Embryonic facial prominence (tissue), 1 donor: ENCODE results near the gene RFX8.
"Not testable (repeated sequence)": the region's sequence is repeated elsewhere in the genome, so short reads cannot be mapped to it uniquely, and the experiment has no call there.

Experiments used
- DNase-seq: peaks from one replicate; pipeline ENCODE4 v3.0.0-alpha.2; 2016; ENCODE audit errors: extremely low spot score

The RFX8 gene

DNA sequence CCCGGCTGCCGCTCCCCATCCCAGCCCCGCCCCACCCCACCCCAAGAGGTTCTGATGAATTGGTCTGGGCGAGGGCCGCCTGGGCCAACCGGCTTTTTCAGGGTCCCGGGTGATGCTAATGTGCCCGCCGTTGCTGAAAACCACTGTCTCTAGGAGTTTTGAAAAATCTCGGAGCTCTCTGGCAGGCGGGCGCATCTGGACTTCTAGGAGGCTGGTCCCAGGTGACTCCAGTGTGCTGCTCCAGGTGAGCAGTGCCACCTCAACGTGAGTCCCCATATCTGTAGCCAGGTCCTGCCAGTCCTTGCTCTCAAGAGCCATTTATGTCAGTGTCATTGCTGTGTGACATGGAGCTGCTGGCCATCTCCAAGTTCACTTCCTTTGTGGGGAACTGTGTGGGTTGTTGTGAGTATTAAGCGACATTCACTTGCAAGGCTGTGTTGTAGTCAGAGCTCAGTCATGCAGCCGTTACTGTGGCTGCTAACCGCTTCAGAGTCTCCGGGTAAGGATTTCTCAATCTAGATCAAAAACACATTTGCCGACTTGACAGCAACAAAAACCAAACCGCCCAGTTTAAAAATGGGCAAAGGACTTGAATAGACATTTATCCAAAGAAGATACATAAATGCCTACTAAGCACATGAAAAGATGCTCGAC is at the start of gene RFX8:
TSS of gene RFX8 (minus strand) at position 382 of the 654 bp plus-strand sequence. CDS start 8,264 bp downstream, outside the sequence.
- no peak for DNase-seq

GRCh38 chr2:101521487-101521886 is 46.6 kb upstream of the RFX8 start:
- no peak for DNase-seq

- no peak for DNase-seq
These were observed 45.3 kb upstream of the RFX8 start for GRCh38 chr2:101520246-101520645.

GRCh38 chr2:101518578-101519492 is 43.9 kb upstream of the RFX8 start:
- DNase-seq, result no peak

DNA sequence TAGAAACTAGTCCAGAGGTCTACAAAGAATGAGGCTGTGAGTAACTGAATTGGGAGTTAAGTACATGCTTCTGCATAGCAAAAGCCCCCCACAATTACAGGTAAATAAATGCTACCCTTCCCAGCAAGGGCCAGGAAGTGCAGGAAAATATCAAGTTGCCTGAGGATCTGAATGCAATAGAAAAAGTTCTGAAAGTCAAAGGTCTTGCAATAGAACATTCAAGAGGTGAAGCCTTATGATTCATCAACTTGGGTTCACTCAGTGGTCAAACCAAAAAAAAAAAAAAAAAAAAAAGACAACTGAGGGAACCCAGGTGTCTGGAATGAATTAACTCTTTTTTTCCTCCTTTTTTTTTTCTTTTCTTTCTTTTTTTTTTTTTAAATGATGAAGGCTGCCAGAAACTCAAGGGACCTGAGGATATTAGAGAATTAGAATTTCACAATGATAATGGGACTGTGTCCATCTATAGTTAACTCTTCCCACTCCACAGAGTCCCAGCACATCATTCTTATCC is 42.9 kb upstream of the RFX8 start:
- no peak for DNase-seq

- DNase-seq, result no peak
These were observed 42.1 kb upstream of the RFX8 start for GRCh38 chr2:101516823-101517690.

- no peak for DNase-seq
These were observed 41.4 kb upstream of the RFX8 start for GRCh38 chr2:101516349-101516748.

DNA sequence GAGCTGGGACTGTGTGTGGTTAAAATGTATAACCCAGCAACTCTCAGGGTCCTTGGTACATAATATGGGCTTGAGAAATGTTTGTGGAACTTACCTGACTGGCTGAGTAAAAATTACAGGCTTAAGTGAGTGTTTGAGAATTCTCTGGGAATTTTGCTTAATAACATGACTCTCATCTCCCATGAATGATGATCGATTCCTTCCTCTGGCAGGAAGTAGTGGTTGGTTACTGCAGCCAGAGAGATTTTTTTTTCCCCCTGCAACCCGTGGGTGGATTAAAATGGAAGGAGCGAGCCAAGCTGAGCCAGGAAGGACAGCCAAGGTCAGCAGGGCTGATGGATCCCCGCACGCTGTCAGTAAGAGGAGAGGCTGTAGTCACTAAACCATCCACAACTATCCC is 40.6 kb upstream of the RFX8 start:
- DNase-seq, result no peak

DNA sequence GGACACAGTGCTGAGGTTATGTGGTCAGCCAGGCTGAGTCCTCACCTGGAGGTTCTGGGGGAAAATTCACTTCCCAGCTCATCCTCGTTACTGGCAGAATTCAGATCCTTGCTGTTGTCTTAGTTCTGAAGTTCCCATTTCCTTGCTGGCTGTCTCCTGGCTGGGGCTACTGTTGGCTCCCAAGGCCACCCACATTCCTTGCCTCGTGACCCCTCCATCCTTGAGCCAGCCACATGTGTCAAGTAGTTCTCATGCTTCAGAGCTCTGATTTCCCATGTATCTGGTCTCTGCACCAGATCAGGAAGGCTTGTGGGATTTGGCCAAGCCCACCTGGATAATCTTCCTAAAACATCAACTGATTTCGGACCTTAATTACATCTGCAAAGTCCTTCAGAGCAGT is 38.1 kb upstream of the RFX8 start:
- no peak for DNase-seq

- DNase-seq, result no peak
These were observed 36.5 kb upstream of the RFX8 start for GRCh38 chr2:101511381-101511780.

DNA sequence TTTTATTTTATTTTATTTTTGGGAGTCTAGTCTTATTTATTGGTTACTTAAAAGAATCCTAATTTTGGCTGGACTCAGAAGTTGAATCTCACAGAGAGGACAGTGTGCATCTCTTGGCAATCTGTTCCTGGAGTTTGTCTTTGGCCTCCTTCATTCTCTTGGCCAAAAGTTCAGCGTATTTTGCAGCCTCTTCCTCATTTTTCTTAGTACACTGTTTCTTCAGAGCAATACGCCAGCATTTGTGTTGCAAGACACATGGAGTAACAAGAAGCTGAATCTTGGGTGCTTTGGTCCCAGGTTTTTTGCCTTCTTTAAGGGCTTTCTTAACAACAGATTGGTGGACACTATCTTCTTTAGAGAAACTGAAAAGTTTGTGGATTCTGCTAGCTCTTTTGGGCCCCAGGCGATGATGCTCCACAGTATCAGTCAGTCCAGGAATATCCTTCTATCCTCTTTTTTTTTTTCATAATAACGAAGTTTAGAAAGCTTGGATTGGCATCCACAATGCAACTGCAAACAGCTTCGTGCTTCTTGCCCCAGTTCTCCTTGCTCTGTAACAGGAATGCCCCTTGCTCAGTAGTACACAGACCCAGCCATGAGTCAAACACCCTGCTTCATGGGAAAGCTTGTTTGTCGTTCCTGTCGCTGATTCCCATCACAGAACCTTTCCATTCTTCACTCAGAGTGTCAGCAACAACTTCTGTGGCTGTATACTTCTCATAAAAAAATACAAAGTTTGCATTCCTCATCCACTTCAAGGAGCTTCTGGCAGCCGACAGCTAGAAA is 34.8 kb upstream of the RFX8 start:
- DNase-seq, result no peak

GRCh38 chr2:101508636-101509035 is 33.7 kb upstream of the RFX8 start:
- no peak for DNase-seq

DNA sequence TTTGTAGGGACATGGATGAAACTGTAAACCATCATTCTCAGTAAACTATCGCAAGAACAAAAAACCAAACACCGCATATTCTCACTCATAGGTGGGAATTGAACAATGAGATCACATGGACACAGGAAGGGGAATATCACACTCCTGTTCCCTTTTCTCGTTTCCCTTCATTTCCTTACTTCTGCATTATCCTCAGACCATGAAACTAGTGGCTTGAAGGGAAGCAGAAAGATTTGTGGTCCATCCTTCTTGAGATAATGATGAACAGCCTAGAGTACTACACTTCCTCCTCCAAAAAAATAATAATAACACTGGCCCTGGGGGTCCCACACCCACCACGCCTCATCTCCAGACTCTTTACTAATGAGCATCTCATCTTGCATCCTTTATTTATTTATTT is 30.4 kb upstream of the RFX8 start:
- DNase-seq, result not testable (repeated sequence)

DNA sequence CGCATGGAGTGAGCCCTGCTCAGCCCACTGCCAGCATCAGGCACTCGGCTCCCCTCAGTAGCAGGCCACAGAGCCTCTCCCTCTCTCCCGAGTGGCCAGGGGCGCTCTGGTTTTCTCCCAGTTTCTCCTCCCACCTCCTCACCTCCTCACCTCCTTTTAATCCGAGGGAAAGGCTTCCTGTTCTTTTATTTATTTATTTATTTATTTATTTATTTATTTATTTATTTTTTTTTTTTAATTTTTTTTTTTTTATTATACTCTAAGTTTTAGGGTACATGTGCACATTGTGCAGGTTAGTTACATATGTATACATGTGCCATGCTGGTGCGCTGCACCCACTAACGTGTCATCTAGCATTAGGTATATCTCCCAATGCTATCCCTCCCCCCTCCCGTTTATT is 29.8 kb upstream of the RFX8 start:
- DNase-seq, result not testable (repeated sequence)

DNA sequence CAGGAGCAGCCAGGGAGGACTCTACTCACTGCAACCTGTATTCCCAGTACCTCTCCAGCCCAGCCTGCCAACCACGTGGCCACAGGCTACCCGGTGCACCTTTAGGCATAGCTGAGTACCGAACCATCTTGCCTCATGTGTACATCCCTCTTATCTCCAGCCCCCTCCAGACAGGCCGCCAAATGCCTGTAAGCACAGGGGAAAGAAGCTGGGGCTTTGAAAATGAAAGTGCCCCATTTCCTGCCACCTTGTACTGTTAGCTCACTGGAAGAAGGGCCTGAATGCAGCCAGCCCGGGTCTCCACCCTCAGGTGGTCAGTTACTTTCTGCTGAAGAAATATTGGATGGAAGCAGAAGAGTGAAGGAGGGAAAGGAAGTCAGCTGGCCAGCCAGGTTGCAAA is 27.2 kb upstream of the RFX8 start:
- no peak for DNase-seq

DNA sequence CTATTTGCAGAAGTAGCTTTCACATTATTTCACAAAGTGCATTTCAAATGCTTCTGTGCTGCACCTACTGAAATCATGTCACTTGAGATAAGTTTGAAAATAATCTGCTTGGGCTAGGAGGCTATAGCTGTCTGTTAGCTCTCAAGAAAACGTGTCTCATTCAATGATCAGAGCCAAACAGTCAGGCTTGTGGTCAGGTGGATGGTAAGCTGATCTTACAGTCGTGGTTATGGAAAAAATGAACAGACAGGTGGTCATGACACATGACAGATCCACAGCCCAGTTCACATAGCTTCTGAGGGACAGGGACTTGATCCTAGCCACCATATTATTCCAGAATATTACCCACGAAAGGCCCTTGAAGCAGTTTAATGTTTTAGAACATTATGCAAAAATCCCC is 26.5 kb upstream of the RFX8 start:
- no peak for DNase-seq

- DNase-seq, result no peak
These were observed 25.9 kb upstream of the RFX8 start for GRCh38 chr2:101500860-101501259.

GRCh38 chr2:101500180-101500579 is 25.3 kb upstream of the RFX8 start:
- DNase-seq, result no peak

DNA sequence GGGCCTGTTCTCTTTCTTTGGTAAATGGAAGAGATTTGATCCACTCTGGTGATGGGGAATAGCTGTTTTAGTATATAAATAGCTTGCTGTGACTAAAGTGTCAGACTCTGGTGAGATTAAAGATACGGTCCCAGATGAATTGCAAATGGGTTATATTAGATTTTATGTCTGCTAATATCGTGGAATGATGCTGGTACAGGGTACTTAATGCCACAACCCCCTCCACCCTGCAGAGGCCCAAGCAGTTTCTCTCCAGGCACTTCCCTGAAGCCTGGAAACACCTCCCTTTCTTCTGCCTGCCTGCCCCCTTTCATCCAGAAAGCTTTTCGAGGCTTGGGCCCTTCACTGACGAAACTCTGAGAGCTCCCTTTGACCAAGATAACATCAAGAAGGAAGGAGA is 21.4 kb upstream of the RFX8 start:
- no peak for DNase-seq

DNA sequence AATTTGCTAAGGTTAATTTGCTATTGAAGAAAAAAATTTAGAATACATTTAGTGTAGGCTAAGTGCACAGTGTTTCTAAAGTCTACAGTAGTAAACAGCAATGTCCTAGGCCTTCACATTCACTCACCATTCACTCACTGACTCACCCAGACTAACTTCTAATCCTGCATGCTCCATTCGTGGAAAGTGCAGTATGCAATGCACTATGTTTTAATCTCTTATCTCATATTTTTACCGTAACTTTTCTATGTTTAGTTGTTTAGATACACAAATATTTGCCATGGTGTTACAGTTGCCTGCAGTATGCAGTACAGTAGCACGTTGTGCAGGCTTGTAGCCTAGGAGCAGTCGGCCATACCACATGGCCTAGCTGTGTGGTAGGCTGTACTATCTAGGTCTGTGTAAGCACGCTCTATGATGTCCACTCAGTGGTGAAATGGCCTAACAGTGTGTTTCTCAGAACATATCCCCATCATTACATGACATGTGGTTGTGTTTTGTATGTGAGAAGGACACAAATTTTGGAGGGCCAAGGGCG is 18.1 kb upstream of the RFX8 start:
- no peak for DNase-seq

DNA sequence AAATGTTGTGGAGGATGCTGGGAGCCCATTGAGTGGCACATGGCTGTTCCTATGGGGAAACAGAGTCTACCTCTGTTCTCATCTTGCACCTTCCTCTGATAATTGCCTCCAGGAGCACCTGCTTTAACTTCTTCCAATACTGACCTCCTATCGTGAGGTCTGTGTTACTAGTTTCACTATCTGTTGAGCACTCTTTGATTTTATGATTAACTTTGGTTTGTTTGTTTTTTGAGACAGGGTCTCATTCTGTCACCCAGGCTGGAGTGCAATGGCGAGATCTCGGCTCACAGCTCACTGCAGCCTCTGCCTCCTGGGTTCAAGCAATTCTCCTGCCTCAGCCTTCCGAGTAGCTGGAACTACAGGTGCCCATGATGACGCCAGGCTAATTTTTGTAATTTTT is 12.1 kb upstream of the RFX8 start:
- no peak for DNase-seq
